HG03095 (cell line): ENCODE data around the gene IRF2BP2.

Source experiments
- ATAC-seq: cut with Tn5 transposase; IDR thresholded peaks from one replicate; pipeline ENCODE4 v1.9.1; 2021; ENCODE audit warnings: moderate library complexity; ENCODE audit not compliant: unreplicated experiment

Gene IRF2BP2

DNA sequence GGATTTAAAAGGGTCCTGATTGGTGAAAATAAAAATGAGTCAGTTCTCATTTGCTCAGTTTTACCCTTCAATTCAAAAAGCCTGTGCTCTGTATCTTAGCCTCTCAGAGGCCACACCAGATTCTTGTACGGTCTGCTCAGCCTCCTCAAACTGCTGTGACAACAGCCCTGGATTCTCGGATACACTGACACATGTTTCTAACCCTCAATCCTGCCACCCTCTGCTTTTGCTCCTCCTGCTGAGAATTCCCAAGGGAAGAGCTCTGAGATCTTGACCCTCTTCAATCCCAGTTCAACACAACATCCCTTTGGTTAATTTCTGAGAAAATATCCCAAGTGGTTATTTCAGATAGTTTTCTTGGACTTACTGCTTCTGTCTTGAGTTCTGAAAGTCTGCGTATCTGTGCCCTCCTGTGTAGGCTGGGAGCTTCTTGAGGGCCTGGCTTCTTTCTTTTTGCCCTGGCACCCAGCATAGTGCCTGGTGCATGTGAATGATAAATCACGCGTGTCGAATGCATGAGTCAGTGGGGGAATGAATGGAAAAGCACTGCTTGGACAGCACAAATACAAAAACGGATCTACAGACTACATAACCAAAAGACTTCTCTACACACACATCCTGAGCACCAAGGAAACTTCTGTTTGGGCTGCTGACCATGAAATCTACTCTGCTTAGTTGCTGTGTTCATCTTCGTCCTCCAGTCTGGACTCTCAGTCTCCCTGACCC is 24.5 kb downstream of the IRF2BP2 start:
- ATAC-seq = no peak

DNA sequence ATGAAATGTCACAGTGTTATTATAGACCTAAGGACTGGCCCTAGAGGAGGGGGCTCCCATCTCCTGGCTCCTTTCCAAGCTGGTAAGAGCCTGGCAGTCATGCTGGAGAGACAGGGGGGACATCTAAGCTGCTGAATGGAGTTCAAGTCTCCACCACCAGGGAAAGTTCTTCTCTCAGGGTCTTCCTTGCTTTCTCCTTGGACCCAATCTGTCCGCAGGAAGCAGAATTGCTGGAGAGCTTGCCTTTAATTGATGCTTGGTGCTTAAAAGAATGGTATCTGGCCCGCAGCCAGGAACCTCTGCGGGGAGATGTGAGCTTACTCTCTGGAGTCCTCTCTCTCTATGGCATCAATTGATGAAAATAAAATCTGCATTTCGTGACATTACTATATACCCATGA is 25.1 kb downstream of the IRF2BP2 start:
- no peak for ATAC-seq

DNA sequence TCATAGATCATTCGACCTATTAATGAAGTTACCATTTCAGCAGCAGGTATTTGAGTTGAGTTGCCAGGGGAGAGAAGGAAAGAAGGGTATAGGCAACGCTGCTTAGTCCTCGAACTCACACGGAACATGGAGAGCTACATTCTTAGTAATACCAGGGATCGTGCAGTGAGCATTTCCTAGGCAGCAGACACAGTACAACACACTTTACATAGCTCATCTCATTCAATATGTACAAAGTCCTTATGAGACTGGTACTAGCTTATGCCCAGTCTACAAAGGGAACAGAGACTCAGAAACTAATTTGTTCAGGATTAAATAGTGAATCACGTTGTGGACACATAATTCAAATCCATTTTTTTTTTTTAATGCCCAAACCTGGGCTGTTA is 25.6 kb downstream of the IRF2BP2 start:
- ATAC-seq = no peak

DNA sequence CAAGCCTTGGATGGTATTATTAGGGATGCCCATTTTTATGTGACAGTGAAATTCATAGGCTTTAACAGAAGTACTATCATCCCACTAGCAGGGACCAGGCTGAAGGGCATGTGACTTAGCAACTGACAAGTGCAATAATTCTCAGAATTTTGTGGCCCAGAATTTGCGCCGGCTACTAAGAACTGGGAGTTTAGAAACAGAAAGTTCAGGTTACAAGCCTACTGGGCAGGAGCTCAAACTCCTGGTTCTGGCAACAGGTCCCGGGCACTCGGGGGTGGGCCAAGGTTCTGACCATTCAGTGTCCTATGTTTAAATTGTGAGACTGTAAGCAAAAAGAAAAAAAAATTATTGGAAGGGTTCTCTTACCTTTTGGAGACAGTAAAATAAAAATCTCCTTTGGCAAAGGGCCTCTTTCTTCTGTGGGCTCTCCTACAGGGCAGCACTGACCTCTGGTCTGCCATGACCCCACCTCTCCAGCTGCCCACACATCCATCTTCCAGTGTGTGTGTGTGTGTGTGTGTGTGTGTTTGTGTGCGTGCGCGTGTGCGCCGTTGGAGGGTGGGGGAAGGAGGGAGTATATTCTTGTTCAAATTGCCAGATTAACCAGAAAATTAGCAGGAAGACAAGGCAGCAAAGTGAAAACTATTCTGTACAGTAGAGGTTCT is 26.1 kb downstream of the IRF2BP2 start:
- no peak for ATAC-seq

DNA sequence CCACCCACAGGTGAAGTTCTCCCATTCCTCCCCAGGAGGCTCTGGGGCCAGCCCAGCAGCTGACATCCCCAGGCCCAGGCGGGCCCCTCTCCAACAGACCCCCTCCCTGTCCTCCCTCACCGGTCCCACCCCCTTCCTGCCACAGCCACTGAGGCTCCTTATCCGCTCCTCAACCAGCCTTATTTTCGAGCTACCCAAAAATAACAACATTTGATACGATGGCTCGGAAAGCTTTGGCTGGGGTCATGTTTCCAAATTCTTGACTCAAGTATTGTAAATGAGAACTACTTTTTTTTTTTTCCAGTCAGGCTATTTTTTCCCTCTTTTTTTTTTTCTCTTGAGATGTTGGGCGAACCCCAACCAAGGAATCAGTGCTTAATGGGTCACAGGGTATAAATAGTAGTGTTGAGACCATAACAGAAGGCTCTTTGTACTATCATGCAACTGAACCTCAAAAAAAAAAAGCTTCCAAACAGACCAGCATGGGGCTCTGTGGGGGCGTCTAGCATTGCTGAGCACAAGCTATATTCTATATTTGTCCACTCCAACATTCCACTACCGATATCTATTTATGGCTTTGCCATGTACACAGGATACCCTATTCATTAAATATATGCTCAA is 27.2 kb downstream of the IRF2BP2 start:
- no peak for ATAC-seq

DNA sequence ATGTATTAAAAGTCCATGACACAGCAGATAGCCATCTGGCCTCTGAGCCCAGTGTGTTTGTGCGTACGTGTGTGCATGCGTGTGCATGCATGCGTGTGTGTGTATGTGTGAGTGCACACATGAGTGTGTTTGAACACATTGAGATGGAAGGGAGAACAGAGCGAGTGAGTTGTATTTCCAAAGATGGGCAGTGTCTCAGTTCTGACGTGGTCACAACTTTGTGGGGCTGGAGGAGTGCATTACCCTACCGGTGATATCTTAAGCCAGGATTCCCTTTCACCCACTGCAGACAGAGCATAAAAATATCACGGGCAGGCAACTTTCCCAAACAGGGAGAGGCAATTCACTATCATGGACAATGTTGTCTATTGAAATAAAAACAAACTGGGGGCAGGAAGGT is 27.8 kb downstream of the IRF2BP2 start:
- no peak for ATAC-seq

DNA sequence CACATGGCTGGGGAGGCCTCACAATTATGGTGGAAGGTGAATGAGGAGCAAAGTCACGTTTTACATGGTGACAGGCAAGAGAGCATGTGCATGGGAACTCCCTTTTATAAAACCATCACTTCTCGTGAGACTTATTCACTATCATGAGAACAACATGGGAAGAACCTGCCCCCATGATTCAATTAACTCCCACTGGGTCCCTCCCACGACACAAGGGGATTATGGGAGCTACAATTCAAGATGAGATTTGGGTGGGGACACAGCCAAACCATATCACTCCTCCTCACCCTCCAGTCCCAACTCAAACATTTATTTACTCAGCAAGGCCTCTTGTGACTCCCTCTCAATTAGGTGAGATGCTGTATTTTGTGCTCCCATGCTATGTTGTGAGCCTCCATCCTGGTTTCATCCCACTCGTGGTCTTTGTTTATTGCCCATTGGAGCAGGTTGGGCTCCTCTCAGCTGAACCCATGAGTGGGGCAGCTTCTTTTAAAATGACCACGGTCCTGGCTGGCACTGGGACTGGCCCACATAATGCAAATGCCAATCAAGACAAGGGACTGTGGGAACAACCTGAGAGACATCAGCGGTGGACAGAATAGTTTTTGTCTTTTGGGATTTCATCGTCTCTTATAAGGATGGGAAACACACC is 28.8 kb downstream of the IRF2BP2 start:
- ATAC-seq = no peak

DNA sequence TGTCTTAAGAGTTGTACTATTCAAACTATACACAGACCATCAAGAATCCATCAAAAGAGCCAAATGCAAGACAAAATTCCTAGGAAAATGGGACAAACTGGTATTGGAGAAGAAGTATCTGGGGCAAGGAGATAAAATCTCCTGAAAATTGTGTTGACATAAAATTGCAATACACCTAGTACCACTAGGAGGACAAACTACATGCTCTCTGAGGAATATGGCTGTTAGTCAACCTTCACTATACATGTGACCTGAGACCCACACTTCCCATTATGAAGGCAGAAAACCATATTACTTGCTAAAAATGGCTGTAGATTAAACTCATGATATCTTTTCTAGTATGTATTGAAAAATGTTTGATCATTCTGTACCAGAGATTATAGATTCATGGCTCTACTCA is 30.0 kb downstream of the IRF2BP2 start:
- no peak for ATAC-seq

DNA sequence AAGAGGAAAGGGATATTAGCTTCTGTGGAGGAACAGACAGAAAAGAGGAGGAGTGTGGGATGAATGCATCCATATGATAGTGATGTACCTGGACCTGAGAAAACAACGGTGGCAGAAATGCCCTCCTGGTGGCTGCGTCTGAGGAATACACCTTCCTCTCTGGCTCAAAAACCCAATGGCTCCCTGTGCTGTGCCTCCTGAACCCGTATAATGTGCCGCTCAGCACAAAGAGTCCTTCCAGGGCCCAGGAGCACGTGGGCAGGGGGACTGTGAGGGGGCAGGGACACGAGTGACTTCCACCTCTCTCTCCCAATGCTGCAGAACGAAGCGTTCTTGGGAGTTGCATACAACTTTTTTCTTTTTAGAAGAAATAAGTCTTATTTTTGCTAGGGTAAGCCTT is 31.2 kb downstream of the IRF2BP2 start:
- ATAC-seq = no peak

DNA sequence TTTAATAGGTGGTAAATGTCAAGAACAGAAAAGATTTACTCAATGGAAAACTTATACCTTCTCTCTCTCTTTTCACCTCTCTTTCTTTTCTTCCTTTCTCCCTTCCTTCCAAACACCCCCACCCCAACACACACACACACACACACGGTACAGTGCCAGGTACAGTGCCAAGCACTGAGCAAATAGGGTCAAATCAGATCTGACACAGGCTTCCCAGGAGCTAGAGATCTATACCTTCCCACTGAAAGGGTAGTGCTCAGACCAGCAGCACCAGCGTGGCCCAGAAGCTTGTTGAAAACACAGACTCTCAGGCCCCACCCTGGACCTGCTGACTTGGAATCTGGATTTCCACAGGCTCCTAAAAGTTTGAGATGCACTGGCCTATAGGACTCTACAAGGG is 31.9 kb downstream of the IRF2BP2 start:
- ATAC-seq = no peak

DNA sequence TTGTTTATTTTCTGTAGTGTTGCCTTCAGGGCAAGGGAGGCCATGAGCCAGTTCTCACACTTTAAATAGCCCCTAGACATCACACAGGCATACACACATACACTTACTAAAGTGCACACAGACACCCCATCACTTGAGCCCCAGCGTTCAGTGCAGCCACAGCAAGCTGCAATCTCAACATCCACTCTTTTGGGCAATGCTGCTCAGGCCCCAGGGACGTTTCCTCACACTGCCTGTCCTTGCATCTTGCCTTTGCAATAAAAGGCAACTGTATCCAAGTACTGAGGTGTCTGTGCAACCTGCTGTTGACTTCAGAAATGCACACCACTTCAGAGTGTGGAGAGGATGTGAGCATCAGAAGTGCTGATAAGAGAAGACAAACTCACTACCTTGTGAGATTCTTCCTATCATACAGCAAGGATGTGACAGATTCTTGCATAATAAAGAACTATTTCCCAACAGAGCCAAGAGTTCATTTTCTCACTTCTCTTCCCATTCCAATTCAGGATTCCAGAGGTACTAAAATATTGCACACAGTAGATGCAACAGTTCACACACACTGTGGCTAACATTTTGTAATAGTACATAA is 36.2 kb downstream of the IRF2BP2 start:
- no peak for ATAC-seq

DNA sequence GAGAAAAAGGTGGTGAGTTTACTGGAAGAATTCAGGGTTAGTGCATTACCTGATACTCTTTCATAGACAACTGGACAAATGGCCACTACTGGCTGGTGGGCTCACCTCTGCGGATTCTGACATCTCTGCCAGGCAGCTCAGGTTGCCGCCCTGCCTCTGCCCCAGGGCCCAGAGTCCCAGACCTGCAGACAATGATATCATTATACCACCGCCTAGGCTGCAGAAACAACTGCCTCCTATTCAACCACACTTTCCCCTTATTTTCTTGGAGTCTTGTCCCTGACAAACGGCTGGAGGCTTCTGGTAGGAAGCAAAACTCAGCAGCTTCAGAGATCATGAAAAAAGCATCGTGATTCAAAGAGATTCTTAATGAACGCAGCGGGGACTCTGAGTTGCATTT is 37.0 kb downstream of the IRF2BP2 start:
- ATAC-seq = no peak

DNA sequence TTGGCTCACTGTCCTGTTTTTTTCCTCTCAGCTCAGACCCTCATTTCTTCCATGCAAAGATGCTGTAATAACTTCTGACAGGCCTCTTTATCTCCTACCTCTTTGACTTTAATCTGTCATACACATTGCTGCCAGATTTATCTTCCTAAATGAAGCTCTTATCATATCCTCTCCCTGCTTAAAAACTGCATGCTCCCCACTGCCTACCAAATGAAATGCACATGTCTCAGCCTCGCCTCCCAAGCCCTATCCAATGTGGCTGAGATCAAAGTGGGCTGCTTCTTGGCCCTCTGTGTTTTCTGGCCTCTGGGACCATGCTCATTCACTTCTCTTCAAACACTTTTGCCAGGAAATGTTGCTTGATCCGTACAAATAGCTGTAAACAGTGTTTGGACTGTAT is 38.3 kb downstream of the IRF2BP2 start:
- ATAC-seq = no peak

DNA sequence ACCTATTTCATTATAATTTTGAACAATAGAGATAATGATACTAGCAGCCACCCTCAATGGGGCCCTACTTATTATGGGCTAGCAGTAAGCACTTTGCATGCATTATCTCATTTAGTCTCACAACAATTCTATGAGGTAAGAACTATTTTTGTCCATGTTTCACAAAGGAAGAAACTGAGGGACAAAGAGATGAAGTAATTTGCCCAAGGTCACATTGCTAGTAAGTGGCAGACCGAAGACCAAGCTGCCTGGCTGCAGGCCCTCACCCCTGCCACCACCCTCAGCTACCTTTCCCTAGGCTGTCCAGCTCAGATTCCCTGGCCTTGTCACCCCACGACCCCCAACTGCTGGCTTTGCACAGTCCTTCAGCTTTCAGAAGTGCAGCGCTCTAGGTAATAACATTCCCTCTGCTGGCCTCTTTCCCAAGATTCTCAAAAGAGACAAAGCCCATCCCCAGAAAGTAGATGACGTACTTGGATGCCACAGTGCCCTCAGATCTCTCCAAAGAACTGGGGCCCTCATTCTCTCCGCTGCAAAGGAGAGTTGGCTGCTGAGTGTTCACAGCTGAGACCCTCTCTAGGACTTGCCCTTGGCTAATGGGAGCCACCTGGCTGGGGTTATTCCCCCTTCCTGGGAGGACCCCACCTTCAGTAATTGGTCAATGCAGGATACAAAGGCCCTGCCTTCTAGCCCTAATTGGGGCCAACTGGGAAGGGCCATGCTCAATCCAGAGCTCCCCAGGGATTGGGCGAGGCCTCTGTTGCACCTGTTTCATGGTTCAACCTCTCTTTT is 39.5 kb downstream of the IRF2BP2 start:
- no peak for ATAC-seq

DNA sequence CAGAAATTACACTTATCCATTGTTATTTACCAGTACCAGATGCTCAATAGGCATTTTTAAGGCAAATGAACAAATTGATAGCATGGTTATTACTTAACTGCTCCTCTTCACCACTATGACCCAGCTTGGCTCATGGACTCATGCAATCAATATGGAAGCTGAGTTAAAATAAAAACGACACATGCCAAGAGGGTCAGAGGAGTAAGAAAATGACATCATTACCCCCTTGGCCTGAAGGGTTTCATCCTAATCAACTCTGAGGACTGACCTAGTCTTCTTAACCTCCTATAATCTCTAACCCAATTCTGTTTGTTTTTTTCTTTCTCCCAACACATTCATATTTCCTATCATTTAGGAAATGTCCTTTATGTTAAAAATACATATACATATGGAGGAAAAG is 41.6 kb downstream of the IRF2BP2 start:
- ATAC-seq = no peak

DNA sequence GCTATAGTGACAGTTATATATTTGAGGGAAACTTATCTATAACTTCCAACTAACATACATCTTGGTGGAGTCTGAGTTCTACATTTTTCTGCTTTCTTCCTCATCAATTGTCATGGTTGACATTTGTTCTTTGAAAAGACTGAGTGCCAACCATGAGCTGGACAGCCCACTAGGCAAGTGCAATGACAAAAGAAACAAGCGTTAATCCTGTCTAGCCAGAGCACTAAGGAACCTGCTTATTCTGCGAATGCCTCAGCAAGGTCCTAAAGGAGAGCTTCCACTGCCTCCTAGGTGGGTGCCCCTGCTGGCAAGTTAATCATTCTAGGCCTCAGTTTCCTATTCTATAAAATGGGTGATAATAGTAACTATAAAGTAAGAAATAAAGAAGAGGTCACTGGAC is 44.8 kb downstream of the IRF2BP2 start:
- ATAC-seq = no peak

DNA sequence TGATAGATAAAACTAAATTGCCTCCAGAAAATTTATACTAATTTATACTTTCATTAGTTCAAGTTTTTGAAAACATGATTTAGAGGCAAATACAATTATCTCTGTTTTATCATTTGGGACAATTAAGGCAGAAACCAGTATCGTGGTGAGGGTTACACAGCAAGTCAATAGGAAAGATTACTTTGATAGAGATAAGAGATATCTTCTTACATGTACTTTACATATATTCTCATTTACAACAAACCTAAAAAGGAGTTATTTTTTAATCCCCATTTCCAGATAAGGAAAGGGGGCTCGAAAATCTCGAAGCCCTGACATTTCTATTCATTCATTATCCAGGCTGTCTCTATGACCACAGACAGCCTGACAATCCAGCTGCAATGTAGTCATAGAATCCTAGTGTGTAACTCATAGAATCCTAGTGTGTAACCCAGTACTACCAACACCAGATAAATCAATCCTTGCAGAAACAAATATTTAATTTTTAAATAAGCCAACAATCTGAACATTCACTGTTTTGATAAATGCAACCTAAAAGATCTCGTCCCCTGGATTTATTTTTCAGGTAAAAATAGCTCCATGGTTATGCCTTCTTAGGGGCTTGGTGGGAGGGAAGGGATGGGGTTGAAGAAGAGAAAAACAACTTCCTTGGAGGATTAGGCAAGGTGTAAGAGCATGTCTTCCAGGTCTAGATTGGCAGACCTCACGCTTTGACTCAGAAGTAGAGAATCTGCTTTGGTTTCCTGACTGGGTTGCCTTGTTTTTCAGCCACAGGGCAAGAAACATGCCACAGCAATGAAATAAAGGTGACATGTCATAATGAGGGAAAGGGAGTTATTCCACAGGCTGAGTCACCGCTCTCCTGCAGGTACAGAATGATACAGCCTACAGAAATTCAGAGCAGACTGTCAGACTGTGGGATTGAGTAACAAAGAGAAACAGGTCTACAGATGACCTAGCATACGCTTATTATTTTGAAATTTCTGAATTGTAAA is 45.6 kb downstream of the IRF2BP2 start:
- ATAC-seq = no peak

DNA sequence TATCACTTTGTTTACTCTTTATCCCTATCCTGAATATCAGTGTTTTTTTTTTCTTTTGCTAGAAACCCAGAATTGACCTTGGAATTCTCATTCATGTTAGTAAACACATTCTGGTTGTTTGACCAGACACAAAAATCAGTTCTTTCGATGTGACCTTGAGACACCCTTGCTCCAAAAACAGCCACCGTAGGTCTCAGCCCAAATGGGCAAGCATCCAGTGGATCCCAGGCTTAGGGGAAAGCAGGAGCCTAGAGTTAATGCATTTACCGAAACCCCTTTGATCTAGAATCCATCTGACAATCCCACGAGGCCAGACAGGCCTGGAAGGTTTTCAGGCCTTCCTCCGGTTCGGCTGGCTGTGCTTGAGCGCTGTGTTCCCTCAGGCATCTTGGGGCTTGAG is 47.6 kb downstream of the IRF2BP2 start:
- ATAC-seq = no peak

DNA sequence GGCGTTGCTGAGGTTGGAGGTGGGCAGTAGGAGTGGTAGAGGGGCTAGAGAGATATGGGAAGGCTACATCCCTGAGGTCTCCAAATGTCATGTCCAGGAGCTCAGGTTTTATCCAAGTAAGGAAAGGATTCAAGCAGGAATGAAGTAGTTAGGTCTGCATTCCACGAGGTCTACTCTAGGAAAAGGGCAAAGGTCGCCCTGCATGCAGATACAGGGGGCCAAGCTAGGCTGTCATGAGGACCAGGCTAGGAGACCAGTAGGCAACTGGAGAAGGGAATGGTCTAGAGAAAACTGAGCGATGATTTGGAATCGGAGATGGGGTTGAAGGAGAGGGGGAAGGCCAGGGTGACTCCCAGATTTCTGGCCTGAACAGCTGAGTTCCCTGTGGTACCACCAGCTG is 48.7 kb downstream of the IRF2BP2 start:
- ATAC-seq = no peak
